Gastroesophageal sphincter (tissue), 4 donors: ENCODE measurements around the gene SP2. TPM values are rescaled to one million over a fixed set of nuclear protein-coding genes. Genes with fewer than 3 reads are reported as not detected.

Experiments
- ATAC-seq: fragments of 150-250 bp; one replicate; pipeline ENCODE4 v1.9.1; 2016; ENCODE audit warnings: mild to moderate bottlenecking, moderate library complexity
- H3K27ac ChIP-seq, 4 donors: fragments of 200-600 bp; sonication (generic) in 3 of 4; 1 replicate in 3 of 4; 2 replicates in 1 of 4; pipeline ENCODE4 v1.5.1; 2016 to 2019
- H3K27me3 ChIP-seq: fragments of 200-600 bp; sonication (generic); one replicate; pipeline ENCODE4 v1.5.1; 2019
- H3K36me3 ChIP-seq, 2 donors: fragments of 200-600 bp; sonication (generic); one replicate each; pipeline ENCODE4 v1.5.1; 2019; ENCODE audit warnings: control low read depth in 1 of 2
- H3K4me1 ChIP-seq, 3 donors: fragments of 200-600 bp; sonication (generic); 1 replicate in 2 of 3; 2 replicates in 1 of 3; pipeline ENCODE4 v1.5.1; 2016 to 2019; ENCODE audit warnings: control low read depth in 2 of 3
- H3K4me3 ChIP-seq, 2 donors: fragments of 200-600 bp; sonication (generic); one replicate each; pipeline ENCODE4 v1.5.1; 2019; ENCODE audit warnings: mild to moderate bottlenecking in 1 of 2, moderate library complexity in 1 of 2
- H3K9me3 ChIP-seq, 3 donors: fragments of 200-600 bp; sonication (generic); one replicate each; pipeline ENCODE4 v1.5.1; 2017 to 2019; ENCODE audit warnings: control low read depth in 2 of 3
- EP300 ChIP-seq: sonication (generic); formaldehyde crosslinking; IDR thresholded peaks from one replicate; pipeline ENCODE4 v1.6.1; 2017; ENCODE audit warnings: antibody characterized with exemption, mild to moderate bottlenecking
- POLR2A ChIP-seq, 2 donors: fragments of 450-650 bp; IDR thresholded peaks; one replicate each; pipeline ENCODE4 v1.6.1; 2017; ENCODE audit warnings: antibody characterized with exemption in 2 of 2, mild to moderate bottlenecking in 2 of 2, moderate library complexity in 1 of 2
- POLR2AphosphoS5 ChIP-seq: sonication (generic); formaldehyde crosslinking; IDR thresholded peaks from one replicate; pipeline ENCODE4 v1.6.1; 2017; ENCODE audit warnings: antibody characterized with exemption
- WGBS, 2 donors: methylation state at CpG; one replicate each; pipeline ENCODE4 v1.1.5; 2018; ENCODE audit warnings: low coverage in 1 of 2; 5-methylcytosine and 5-hydroxymethylcytosine counted together
- total RNA-seq, 4 donors: library from RNA; depleted of rRNA; stranded (reverse); fragments of >200 nt; gene quantifications; one replicate each; pipeline ENCODE4 v1.1.0, GENCODE V29; 2016
- TF ChIP-seq, protein P1 (sequence below), 4 experiments: fragments of 200-600 bp in 2 of 4; fragments of 450-650 bp in 2 of 4; sonication (generic) in 1 of 4; IDR thresholded peaks; one replicate each; pipeline ENCODE4 v1.5.1; 2017 to 2019; ENCODE audit warnings: antibody characterized with exemption in 4 of 4, mild to moderate bottlenecking in 2 of 4, moderate library complexity in 2 of 4

Gene SP2
- total RNA-seq, 4 donors from 2014 or later, result 3.4 to 16.2 (median 10.0) TPM

GRCh38 chr17:47957591-47958490 lies 61.8 kb downstream of the SP2 start, which contains the start of gene PRR15L:
PRR15L (minus strand) TSS chr17:47957883; CDS start chr17:47953234, 4,649 bp downstream.
- no peak within 1 kb of the TSS for H3K27ac ChIP-seq
- ATAC-seq, result no peak
- peaks cover 0 to under 1% of the 10 kb centered on the region in 2 donors for H3K36me3 ChIP-seq
- TF ChIP-seq POLR2A (IDR thresholded peaks at IDR 0.05) (no peak), POLR2AphosphoS5 (no peak), EP300 (no peak)
- TF ChIP-seq, protein P1, sequence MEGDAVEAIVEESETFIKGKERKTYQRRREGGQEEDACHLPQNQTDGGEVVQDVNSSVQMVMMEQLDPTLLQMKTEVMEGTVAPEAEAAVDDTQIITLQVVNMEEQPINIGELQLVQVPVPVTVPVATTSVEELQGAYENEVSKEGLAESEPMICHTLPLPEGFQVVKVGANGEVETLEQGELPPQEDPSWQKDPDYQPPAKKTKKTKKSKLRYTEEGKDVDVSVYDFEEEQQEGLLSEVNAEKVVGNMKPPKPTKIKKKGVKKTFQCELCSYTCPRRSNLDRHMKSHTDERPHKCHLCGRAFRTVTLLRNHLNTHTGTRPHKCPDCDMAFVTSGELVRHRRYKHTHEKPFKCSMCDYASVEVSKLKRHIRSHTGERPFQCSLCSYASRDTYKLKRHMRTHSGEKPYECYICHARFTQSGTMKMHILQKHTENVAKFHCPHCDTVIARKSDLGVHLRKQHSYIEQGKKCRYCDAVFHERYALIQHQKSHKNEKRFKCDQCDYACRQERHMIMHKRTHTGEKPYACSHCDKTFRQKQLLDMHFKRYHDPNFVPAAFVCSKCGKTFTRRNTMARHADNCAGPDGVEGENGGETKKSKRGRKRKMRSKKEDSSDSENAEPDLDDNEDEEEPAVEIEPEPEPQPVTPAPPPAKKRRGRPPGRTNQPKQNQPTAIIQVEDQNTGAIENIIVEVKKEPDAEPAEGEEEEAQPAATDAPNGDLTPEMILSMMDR (IDR thresholded peaks at IDR 0.05), result no peak
- H3K4me3 ChIP-seq, result no peak within 1 kb of the TSS
- H3K9me3 ChIP-seq, result no peaks in the 10 kb centered on the region
- no peaks in the 10 kb centered on the region for H3K27me3 ChIP-seq
- WGBS, 2 donors, result 37% methylated on average over 2 of the region's 16 CpGs; no CpG with 5 or more reads in 1 of the 2 donors
- H3K4me1 ChIP-seq, result no peaks in the 10 kb centered on the region

- Histone ChIP-seq H3K9me3 (no peaks in the 10 kb centered on the region), H3K4me1 (no peaks in the 10 kb centered on the region), H3K27me3 (no peaks in the 10 kb centered on the region), H3K27ac (no peak overlapping the region), H3K36me3 (peaks cover 0 to 4% of the 10 kb centered on the region in 2 donors), H3K4me3 (no peak overlapping the region)
- ATAC-seq, result no peak
- WGBS, 2 donors, result 79 to 80% methylated on average over 1 to 3 of the region's 8 CpGs
- TF ChIP-seq, protein P1 (IDR thresholded peaks at IDR 0.05), result no peak
- no peak for TF ChIP-seq EP300
- no peak for TF ChIP-seq POLR2AphosphoS5
- TF ChIP-seq POLR2A (IDR thresholded peaks at IDR 0.05), result no peak
Measured at GRCh38 chr17:47959825-47960655, 64.0 kb downstream of the SP2 start.

GRCh38 chr17:47961406-47961805 lies 65.4 kb downstream of the SP2 start:
- WGBS, 2 donors, result 82 to 83% methylated on average over 3 to 6 of the region's 6 CpGs
- no peaks in the 10 kb centered on the region for H3K9me3 ChIP-seq
- peaks cover 0 to 4% of the 10 kb centered on the region in 2 donors for H3K36me3 ChIP-seq
- no peak overlapping the region for H3K27ac ChIP-seq
- no peaks in the 10 kb centered on the region for H3K27me3 ChIP-seq
- TF ChIP-seq, protein P1 (IDR thresholded peaks at IDR 0.05), result no peak
- TF ChIP-seq EP300 (no peak), POLR2AphosphoS5 (no peak), POLR2A (IDR thresholded peaks at IDR 0.05) (no peak)
- H3K4me3 ChIP-seq, result no peak overlapping the region
- no peak for ATAC-seq
- H3K4me1 ChIP-seq, result peaks cover 0 to 5% (median 0%) of the 10 kb centered on the region in 3 donors

DNA sequence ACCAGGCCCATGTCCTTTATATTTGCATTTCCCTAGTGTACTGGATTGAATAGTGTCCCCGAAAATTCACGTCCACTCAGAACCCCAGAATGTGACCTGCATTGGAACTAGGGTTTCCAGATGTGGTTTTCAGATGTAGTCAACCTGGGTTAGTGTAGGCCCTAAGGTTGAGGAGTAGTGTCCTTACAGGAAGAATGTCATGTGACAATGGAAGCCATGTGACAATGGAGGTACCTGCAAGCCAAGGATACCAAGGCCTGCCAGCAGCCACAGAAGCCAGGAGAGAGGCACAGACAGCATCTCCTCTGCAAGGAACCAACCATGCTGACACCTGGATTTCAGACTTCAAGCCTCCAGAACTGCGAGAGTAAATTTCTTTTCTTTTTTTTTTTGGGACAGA lies 66.9 kb downstream of the SP2 start:
- no peak overlapping the region for H3K27ac ChIP-seq
- no peaks in the 10 kb centered on the region for H3K9me3 ChIP-seq
- no peak for ATAC-seq
- peaks cover 0 to 4% of the 10 kb centered on the region in 2 donors for H3K36me3 ChIP-seq
- WGBS, 2 donors, result 90% methylated on average over 3 of the region's 3 CpGs; no CpG with 5 or more reads in 1 of the 2 donors
- H3K4me1 ChIP-seq, result peaks cover 0 to 7% (median 0%) of the 10 kb centered on the region in 3 donors
- no peak overlapping the region for H3K4me3 ChIP-seq
- no peaks in the 10 kb centered on the region for H3K27me3 ChIP-seq
- no peak for TF ChIP-seq POLR2AphosphoS5
- TF ChIP-seq POLR2A (IDR thresholded peaks at IDR 0.05), result no peak
- no peak for TF ChIP-seq EP300
- TF ChIP-seq, protein P1 (IDR thresholded peaks at IDR 0.05), result no peak
